ENCODE measurements around the gene SAG.
A peak's percentile ranks its signal among the peaks of the same experiment; 100 is the strongest.

The SAG gene

DNA sequence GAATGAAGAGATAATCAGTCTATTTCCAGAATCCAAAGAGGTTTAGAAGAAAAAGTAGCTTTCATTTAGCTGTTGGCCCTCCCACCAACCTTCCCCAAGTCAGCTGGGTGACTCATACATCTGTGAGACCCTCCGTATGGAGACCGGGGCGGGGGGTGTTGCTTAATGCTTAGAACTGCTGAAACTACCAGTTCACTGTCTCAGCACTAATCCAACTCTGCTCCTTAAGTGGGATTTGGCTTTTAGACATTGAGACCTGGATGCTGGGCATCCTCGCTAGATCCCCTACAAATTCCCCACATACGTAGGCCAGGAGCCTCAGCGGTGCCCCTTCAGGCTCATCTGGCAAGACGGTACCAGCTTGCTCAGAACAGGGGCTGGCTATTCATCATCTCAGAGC is at the start of gene SAG:
SAG (plus strand) TSS at position 252 of the 400 bp plus-strand sequence. CDS start 1,374 bp downstream, outside the sequence.
- no peak for DNase-seq

DNA sequence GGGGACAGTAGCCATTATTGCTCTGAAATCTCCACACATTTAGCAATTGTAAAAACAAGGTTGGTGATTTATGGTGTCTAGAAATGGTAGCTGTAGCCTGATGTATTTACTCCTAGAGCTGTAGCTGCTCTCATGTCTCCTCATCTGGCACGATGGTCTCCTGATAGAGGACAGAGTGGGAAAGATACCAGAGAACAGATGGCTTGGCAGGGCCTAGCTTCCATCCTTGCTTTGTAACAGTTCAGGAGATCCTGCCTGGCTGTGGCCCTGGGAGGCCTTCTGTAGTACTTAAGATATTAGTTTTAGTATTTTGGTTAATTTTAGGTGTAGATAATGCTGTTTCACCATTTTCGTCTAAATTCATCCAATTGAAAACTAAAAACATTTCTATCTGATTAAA is 49.4 kb upstream of the SAG start:
- no peak for DNase-seq

DNA sequence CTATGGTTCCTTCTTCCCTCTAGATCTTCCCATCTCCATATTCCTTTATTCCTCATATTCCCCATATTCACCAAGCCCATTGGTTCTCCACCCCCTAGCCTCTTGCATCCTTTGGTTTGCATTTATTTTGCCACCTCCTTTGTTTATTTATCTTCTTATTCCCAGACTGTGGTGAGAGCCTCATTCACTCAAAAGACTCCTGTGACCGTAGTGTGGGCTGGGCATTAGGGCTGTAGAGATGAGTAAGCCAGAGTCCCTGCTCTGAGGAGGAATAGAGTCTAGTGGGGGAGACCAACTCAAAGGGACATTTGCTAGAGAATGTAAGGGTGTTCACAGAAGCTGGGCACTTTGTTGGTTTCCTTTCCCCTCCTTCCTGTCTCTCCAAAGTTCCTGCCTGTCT is 47.9 kb upstream of the SAG start:
- no peak for DNase-seq

DNA sequence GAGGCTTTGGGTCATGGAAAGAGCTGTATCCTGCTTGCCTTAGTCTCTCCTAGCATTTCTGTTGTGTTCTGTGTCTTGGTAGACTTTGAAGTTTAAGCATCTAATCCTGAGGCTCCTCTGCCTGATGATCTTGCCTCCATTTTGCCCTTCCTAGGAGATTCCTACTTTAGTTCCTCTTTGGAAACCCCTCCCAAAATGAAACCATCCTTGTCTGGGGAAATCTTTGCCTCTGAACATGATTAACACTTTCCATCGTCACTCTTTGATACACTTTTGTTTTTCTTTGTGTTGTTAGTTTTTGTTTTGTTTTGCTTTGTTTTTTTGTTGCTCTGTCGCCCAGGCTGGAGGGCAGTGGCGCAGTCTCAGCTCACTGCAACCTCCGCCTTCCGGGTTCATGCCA is 47.0 kb upstream of the SAG start:
- no peak for DNase-seq

DNA sequence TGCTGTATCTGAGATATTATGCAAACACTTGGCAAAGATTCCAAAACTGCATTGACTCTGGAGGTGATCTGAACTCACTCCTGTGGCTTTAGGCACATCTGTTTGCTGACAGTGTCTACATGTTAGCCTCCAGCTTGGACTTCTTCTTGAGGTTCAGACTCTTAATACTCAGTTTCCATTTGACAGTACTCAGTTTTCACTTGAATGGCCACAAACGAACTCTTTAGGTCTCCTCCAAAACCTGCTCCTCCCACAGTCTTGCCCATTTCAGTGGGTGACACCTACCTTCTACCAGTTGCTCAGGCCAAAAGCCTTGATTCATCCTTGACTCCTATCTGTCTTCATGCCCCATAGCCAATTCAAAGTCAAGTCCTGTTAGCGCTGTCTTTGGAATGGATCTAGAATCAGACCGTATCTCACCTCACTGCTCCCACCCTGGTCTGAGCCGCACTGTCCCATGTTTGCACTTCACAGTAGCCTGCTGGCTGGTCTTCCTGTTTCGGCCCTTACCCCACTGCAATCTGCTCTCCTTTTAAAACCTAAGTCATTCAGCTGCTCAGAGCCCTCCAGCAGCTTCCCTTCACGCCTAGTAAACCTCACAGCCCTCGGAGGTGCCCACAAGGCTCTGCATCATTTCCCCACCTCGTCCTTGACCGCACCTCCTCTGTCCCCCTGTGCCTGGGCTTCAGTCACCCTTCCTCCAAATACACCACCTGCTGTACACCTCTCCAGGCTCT is 45.6 kb upstream of the SAG start:
- DNase-seq, result no peak

DNA sequence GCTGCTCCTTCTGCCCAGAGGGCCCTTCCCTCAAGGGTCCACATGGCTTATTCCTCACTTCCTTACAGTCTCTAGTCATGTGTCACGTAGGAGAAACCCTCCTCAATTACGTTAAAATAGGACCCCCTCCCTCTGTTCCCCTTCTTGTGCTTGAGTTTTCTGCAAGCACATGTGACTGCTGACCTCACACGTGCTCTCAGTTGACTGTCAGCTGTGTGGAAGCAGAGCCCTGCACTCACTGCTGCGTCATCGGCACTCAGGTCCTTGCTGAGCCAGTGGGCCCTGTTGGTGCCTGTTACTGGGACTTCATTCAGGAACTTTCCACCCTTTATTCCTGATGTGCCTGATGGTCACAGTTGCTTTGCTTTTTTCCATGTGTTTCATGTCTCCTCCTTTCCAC is 45.1 kb upstream of the SAG start:
- no peak for DNase-seq

DNA sequence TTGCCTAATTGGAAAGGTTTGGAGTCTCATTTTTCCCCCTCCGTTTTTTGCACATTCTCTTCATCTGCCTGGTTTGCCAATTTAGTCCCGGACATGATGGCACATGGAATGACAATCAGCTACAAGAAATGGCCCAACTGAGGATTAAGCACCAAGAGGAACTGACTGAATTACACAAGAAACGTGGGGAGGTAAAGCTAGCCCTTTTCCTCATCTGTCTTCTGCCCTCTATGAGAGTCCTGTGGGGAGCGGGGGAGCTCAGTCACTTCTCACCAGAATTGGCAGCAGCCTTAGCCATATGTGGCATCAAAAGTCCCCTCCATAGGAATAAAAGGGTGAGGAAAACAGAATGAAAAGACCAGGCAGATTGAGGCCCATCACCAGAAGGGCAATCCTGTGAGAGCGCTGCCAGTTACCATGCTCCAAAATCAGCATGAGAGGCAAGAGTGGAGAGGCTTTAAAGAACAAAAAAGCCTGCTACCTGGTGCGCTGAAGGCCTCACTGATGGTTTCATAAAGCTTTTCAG is 44.5 kb upstream of the SAG start:
- no peak for DNase-seq

DNA sequence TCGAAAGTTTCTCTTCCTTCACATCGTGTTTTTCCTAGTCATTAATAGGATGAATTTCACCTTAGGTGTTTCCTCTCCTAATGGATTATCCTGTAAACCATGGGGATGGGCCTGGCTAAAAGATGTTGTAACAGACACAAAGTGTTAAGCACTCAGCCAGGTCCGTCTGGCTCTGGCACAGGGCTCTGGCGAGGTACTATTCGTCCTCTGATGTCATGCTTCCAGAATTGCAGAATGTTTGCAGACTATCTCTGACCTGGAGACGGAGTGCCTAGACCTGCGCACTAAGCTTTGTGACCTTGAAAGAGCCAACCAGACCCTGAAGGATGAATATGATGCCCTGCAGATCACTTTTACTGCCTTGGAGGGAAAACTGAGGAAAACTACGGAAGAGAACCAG is 42.9 kb upstream of the SAG start:
- no peak for DNase-seq

DNA sequence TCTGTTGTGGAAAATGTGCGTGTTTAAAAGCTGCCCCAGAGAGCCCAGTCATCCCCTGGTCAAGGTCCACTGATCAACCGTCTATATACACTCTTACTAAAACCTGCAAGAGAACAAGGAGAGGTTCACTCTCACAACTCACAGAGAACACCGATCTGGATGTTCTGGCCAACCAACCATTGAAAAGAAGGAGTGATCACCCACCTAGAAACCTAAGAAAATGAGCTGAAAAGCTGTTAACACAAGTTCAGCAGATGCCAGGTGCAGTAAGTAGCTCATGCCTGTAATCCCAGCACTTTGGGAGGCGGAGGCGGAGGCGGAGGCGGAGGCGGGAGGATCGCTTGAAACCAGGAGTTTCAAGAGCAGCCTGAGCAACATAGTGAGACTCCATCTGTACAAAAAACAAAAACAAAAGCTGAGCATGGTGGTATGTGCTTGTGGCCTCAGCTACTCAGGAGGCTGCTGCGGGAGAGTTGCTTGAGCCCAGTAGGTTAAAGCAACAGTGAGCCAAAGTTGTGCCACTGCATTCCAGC is 41.7 kb upstream of the SAG start:
- no peak for DNase-seq

DNA sequence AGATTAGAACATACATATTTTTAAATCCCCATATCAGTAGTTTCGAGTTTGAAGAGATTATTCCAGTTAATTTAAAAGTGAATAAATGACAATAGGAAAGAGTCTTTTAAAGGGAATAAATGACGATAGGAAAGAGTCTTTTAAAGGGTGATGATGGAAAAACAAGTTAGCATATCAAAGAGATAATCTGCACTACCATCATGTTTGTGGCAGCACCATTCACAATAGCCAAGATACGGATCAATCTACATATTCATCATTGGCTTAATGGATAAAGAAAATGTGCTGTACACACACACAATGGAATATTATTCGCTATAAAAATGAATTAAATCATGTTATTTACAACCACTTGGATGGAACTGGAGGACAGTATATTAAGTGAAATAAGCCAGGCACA is 41.1 kb upstream of the SAG start:
- no peak for DNase-seq

DNA sequence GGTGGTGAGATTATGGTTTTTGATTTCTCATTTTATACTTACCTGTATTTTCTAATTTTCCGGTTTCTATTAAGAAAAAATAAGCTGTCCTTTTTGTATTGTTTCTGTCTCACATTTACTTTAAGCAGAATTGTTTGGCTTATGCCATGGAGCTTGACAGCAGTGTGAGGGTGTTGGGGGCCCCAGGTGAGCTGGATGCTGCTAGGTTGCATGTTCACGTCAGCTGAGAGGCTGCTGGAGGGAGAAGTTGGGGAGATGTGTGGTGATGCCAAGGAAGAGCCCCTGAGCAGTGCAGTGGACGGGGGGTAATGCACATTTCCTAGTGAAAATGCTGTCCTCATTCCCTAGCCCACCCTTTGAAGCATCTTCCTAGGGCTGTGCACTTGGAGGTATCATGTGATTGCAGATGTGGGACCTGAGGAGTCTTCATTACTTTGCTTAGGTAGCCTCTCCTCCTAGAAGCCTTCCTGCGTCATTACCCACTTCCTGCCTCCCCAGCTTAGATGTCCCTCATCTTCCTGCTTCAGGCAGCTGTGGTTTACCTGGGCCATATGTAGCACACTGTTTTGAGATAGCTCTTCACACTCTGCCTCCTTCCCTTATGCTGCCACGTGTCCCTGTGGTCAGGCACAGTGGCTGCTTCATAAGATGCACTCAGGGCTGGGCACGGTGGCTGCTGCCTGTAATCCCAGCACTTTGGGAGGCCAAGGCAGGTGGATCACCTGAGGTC is 39.9 kb upstream of the SAG start:
- DNase-seq, result peak; percentile 89

DNA sequence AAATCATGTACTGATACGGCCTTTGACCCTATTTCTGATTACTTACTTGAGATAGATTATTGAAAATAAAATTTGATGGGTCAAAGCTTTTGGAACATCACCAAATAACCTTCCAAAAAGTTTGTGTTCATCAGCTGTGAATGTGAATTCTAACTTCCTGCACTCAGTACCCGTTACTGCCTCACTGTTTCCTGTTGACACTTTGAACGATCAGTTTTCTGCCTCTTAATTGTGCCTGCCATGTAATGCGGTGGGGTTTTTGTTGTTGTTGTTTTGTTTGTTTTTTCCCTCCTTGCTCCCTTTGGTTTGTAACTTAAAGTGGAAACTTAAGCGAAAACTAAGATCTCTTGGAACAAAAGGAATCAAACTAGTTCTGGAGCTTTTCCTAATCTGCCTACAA is 37.2 kb upstream of the SAG start:
- no peak for DNase-seq

DNA sequence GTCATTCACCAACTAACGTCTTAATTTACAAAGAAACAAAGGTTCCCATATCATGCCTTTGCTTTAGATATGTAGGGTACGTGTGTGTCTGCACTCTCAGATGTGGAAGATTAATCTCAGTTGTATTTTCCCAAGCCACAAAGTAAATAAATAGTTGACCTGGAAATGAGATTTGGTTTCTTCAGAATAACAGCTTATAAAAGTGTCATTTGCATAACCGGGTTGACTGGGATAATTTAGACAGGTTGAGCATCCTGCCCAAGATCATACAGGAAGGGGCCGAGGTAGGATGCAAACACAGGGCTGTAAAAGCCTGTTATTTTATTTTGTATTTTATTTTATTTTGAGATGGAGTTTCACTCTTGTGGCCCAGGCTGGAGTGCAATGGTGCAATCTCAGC is 36.7 kb upstream of the SAG start:
- no peak for DNase-seq

DNA sequence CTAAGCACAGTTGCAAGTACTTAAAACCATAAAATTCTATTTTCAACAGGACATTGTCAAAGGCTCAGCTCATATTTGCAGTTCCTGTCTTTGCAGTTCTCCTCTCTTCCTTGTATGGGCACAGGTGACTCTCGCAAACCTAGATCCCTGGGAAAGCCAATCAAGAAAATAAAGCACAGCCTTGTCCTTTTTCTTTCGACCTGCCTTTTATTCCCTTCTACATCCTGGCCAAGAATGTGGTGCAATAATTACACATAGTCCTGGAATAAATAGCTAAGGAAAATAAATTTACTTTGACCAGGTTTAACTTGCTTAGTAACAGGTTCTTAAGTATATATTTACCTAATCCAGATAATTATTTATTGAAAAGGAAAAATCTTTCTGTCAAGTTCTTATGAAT is 35.9 kb upstream of the SAG start:
- DNase-seq, result no peak

DNA sequence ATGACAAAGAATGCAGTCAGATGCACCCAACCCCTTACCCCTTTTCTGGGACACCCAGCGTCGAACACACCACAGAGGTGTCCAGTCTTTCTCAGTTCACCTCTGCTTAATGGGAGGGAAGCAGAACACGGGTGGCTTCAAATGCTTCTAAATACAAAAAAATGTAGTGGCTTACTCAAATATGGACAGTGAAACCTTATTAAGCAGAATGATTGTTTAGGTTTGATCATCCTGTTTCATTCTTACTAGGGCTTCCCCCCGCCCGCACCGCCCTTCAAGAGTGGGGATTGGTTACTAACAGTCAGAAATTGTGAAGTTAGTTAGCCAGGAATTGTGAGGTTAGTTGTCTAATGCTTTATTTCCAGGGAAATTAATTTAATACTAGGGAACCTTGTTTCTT is 34.5 kb upstream of the SAG start:
- no peak for DNase-seq

DNA sequence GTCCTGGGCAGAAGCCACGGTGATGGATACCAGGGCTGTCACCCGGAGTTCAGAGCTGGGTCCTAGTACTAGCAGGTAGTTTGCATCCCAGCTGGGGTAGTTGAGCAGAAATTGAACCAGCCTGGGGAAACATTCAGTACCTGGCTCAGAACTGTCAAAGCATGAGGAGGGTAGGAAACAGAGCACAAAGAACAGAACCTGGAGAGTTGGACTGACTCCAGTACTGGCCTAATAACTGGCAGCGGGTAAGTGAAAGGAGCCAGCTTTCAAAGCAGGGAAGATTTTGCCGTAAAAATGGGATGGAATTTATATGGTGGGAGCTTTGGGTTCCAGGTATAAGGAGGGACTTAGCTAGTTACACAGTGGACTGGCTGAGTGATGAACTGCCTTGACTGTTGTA is 32.4 kb upstream of the SAG start:
- DNase-seq, result no peak

DNA sequence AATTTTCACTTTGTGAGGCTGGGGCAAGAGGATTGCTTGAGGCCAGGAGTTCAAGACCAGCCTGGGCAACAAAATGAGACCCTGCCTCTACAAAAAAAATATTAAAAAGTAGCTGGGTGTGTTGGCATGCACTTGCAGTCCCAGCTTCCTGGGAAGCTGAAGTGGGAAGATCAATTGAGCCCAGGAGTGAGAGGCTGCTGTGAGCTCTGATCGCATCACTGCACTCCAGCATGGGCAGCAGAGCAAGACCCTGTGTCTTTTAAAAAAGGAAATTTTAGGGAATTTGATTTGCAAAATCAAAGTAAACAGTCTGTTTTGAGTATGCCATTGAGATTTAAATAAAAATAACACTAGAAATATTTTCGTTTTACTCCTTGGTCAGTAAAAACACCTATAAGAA is 28.7 kb upstream of the SAG start:
- DNase-seq, result no peak

DNA sequence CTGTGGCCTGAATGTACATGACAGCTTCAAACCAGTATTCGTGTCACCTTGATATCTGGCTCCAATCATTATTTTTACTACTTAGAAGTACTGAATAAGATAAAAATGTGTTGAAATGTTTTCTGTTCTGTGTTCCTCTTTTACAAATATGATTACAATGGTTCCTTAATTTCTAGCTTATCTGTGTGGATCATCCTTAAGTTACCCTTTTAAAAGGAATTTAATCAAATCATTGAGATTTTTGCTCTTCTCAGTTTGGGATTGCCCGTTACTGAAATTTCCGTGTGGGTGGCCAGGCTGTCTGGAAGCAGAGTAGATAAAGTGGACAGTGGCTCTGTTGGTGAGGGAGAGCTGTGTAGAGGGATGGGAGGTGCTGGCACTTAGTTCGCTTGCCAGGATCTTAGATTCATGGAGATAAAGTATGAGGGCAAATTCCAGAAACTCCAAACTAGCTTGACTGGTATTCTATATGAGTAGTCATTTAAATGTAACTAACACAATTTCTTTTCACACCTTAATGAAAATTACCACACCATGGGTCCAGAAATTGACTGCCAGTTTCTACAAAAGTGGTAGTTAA is 27.4 kb upstream of the SAG start:
- DNase-seq, result no peak

DNA sequence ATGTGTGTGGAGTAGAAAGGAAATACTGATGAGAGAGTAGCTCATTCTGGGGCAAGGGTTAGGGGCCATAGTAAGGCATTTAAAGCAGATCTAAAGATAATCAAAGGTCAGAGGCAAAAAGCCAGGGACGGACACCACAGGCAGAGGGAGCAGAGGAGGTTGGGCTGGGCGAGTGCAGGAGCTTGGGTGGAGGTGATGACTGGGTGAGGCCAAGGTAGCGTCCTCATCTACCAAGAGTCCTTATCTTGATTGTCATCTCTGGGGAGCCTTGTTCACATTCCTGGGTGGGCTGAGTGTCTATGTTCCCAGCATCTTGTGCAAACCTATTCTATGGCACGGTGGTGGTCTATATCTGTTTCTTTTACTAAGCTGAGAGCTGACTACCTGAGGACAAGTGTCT is 26.1 kb upstream of the SAG start:
- DNase-seq, result no peak

DNA sequence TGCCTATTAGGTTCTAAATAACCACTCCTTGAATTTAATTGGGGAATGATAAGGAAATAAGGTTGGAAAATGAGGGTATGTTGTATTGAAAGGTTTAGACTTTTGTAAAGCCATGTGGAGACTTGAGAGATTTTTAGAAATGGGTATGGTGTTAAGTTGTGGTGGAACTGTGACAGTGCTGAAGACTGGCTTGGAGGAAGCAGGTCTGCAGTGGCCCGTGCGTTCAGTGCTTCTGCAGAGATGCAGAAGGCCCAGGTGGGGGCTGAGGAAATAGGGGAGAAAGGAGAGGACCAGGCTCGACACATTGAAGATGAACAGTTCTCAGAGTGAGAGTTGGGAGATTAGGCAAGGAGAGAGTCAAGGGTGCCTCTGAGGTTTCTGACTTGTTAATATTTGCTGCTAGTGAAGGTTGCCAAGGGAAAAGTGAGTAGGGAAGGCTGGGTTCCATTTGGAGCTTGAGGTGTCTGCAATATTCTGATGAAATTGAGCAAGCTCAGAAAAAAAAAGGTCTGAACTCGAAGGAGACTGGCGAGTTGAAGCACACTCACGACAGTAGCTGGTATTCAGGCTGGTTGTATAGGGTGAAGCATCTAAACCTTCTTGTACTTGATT is 25.5 kb upstream of the SAG start:
- DNase-seq, result no peak

DNA sequence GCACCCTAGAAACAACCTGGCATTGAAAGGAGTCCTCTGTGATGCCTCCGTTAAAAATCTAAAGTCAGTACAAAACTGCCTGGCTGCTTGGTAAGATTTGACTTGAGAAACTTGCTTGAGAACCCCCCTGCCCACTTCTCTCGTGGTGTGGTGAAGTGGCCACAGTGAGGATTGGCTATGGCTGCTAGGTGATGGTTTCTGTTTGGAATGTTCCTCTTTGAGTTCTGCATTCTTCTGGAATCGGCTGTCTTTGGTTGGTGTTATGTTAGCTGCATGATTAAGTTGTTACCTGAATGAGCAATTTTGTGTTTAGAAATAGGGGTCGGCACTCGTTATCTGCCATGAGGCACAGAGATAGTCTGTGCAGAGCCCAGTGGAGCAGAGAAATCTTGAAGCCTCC is 21.7 kb upstream of the SAG start:
- no peak for DNase-seq

DNA sequence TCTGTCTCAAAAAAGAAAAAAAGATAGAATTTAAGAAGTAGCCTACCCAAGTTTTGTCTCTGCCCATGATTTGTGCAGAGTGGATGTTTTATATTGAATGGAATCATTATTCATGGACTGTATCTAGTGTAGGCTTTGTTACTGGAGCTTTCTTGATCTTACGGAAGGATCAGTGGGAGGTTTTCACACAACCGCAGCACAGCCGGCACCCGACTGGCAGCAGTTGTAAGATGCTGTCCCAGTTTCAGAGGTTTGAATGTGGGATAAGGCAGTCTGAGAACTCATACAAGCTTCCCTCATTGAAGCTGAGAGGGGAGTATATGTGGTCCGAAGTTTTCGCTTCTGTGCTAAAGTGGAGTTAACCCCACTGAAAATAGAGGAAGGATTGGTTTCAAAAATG is 19.7 kb upstream of the SAG start:
- DNase-seq, result no peak

DNA sequence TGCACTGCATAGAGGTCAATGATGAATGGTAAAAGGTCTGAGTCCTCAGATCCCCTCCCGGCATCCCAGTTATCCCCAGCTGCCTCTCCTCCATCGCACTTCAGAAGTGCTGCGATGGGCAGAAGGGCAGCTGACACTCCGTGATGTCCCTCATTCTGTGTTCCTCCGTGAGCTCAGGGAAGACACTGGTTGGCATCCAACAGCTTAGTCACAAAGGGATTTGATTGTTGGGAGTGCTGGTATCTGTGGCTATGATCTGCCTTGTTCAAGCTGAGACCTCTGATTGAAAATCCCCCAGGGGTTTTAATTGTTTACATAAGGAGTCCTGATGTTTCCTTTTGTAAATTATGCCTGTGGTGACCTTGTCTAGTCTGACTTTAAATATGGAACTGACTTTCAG is 19.0 kb upstream of the SAG start:
- DNase-seq, result no peak

DNA sequence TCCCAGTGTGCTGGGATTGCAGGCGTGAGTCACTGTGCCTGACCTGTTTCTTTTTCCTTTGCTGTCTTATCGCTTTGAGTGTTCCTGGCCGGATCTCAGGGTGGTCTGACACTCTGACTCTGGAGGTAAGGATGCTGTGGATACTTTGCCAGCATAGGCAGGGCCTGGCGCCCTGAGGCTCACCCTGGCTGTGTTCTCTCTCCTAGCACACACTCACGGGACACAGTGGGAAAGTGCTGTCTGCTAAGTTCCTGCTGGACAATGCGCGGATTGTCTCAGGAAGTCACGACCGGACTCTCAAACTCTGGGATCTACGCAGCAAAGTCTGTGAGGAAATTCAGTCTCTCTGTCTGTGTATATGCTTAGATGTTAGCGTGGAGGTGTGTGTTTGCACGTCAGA is 18.0 kb upstream of the SAG start:
- no peak for DNase-seq
